Astrocyte of the hippocampus (primary cell): ENCODE measurements around the gene SLX9.
"Not testable (repeated sequence)": the region's sequence is repeated elsewhere in the genome, so short reads cannot be mapped to it uniquely, and the experiment has no call there.

Source experiments
- DNase-seq: peaks from one replicate; pipeline ENCODE4 v3.0.0; 2011; ENCODE audit warnings: low read depth, low spot score

SLX9 gene

DNA sequence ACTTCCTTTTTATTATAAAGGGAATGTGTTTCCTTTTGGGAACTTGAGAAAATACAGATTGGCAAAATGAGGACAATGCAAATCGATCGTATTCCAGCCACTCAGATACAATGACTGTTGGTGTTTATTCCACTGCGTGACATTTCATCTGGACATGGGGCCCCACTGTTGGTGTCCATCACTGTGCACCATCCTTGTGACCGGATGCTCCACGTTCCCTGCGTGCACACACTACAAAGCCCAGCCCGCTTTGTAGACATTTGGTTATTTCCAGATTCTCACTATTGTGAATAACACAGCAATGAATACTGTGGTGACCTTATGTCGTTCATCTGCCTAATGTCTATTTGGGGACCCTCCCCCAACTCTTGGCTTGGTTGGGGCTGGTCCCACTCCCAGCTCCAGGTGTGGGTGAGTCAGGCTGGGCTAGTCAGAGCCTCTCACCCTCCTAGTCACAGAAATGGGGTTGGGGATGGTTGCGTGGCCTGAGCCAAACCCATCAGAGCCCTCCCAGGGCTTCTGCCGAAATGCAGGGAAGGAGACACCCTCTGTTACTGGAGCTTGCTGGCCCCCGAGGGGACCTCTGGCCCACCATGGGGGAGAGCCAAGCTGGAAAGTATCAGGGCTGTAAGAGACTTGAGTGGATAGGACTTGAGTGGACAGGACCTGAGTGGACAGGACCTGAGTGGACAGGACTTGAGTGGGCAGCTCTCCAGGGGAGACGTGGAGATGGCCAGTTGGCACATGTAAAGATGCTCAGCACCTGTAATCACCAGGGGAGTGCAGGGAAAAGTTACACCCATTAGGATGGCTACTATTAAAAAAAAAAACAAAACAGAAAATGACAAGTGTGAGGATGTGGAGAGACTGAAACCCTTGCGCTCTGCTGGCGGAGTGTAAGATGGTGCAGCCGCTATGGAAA, 77.5 kb downstream of the SLX9 start:
- no peak for DNase-seq

DNA sequence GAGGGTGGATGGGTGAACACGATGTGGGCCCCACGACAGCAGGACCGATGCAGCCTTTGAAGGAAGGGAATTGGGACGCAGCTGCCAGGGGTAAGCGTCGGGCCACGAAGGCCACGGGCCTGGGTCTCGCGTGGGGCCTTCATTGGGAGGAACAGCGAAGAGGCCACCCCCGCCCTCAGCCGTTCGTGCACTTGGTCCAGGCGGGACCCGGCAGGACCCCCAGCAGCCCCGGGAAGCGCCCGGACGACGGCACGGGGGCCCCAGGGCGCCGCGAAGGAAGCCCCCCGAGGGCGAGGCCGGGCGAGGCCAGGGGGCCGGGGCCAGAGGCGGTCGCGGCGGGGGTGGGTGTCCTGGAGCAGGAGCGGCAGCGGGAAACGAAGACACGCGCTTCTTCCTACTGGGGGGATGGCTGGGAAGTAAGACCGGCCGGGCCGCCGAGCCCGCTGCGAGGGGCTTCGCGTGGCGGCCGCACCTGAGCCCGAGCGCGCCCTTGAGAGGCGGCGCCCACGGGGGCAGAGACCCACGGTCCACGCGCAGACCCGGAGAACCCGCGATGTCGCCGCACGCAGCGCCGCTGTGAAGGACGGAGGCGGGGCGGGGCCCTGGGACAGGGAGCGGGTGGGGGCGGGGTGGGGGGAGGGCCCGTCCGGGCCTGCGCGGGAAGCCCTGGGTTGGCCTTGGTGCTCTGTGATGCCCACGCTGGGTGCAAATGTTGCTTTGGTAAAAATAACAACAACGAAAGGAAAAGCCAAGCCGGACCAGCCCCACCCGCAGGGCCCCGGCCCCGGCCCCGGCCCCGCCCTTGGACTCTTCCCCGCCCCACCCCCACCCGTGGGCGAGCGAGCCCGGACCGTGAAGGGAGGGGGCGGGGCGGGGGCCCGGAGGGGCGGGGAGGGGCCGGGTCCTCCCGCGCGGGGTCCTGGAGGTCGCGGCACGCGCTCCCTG, 78.6 kb downstream of the SLX9 start:
- DNase-seq, result peak; percentile 36

DNA sequence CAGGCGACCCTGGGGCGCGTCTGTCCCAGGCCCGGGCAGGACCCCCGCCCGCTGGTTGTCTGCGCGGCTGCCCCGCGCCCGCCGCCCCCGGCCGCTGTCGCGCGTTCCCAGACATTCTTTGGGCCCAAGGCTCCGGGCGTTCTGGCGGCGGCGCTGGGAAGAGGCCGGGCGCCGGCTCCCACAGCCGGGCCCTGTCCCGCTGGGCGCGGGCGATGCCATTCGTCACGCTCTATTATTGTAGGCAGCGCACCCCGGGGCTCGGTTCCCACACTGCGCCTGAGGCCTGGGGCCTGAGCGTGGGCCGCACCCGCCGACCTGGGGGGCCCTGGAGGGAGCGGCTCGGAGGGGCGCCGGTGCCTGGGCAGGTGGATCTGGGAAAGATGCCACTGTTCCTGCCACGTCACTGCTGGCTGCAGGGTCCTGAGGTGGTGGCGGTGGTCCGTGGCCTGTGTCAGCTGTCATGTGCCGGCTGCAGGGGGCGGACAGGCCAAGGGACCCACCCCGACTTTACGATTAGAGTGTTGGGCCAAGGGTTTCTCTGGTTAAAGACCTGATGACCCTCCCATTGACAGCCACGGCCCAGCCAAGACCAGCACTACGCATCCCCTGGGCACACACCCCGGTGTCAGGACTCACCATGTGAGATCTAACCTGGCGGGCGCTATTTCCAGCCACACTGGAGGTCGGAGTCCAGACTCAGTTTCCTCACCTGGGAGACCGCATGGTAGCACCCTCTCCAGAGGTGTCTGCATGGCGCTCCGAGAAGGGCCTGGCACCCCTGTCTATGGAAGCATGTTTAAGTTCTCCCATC, 79.5 kb downstream of the SLX9 start:
- DNase-seq, result peak; percentile 78

DNA sequence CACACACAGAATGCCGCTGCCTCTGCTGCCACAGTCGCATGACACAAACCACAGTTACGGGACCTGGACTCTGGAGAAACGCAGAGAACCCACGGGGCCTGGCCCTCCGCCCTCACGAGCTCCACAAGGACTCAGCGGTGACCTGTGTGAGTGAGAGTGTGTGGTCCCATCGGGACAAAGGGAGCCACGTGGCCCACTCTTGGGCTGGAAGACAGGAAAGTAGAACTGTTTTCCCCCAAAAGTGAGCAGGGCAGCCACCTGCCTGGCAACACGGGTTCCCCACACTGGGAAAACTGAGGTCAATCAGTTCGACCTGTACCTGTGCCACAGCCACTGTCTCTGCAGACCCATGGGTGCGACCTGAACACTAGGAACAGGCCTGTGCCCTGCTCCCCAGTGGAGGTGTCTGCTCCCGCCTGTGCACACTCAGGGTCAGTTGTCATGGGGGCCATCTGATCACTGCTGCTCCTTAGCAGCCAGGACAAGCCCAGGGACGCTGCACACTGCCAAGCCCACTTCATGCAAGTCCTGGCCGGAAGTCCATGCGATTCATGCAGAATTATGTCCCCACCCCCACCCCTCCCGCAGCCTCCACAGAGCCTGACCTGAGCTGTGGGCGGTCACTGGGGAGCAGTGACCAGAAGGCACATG, 80.2 kb downstream of the SLX9 start:
- no peak for DNase-seq

DNA sequence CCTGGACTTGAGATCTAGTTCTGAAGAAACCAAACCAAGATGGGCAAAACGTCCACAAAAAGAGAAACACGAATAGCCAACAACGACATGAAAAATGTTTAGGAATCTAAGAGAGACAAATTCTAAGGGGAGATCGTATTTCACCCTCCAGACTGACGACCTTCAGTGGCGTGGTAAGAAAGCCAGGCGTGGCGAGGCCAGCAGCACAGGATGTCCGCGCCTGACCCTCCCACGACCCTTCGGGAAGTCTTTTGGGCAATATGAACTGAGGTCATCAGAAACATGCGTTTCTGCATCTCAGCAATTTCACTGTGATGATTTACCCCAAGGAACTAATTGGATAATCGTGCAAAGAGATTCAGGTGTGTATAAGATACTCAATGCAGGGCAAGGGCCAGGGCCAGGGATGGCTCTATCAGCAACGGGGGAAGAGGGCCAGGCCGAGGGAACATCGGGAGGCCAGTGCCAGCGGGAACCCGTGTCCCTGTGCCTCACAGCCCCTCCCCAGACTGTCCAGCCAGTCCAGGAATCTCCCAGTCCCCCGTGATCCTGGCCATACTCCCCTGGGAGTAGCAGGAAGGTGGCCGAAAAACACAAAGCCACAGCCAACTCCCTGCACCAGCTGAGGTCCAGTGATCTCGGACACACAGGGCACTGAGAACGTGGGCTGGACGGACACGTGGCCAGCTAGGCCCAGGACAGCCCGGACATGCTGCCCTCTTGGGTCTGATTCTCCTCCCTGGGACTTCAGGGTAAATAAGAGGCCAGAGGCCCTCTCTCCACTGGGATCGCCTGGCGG, 81.0 kb downstream of the SLX9 start:
- no peak for DNase-seq

DNA sequence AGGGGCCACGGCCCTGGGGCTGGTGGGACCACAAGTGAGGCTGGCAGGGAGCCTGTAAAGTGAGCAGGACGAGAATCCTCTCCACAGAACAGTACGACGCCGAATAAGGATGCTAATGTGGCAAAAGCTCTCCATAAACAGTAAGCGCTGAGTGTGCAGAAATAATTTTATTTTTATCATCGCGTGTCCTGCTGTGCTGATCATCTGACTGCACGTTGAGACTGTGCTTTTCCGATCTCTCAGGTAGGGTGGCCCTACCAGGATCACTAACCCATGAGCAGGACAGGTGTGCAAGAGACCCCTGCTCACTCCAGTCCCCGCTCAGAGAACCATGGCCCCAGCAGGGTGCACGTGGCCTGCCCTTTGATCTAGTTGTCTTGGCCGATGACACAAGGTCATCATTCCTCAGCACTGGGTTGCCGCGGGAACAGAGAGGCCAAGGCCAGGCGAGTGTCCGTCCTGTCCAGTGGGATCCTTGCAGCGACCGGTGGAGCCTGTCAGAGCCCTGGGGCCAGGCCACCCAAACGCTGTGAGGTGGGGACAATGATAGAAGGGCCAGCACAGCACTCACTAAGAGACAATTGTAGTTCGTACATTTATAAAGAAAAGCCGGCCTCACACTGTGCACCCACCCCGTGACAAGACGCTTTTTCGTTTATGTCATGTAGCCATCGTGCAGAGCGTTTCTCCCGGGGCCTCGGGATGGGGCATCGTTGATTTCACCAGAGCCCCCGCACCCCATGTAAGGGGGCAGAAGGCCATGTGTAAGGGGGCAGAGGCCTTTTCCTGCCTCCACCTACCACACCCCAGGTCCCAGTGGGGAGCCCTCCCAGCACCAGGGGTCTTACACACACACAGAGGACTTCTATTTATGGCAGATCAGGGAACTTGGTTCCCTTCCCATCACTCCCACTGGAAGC, 81.9 kb downstream of the SLX9 start:
- DNase-seq, result no peak

DNA sequence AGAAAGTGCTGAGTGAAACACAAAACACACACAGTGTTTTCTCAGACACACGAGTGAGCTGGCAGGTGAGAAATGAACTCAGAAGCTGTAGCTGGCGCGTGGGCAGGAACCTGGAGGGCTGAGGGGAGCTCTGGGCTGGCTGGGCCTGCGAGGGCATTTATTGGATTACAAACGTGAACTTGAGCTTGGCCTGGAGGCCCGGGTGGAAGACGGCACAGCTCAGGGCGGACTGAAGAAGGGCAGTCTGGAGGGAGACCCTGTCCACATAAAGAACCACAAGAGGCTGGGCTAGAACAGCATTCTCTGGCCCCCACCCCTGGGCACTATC, 82.5 kb downstream of the SLX9 start:
- DNase-seq, result no peak

DNA sequence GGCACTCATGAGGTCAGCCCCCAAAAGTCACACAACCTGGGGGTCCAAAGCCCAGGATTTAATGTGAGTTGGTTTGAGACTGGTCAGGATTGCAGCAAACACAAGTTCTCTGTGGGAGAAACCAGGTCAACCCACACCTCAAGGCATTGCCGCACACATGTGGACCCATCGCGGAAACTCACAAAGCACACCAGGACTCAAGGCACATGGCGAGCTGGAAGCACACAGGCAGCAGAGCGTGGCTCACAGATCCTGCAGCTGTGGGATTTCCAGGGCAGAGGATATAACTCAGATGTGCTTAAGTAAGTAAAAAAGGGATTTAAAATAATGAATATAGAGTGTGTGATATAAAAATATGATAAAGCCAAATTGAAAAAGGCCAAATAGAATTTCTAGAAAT, 82.9 kb downstream of the SLX9 start:
- no peak for DNase-seq

DNA sequence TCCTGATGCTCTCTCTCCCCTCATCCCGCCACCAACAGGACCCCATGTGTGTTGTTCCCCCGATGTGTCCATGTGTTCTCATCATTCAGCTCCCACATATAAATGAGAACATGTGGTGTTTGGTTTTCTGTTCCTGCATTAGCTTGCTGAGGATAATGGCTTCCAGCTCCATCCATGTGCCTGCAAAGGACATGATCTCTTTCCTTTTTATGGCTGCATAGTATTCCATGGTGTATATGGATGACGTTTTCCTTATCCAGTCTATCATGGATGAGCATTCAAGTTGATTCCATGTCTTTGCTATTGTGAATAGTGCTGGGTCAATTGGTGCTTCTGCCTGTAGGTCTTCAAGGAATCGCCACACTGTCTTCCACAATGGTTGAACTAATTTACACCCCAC, 84.7 kb downstream of the SLX9 start:
- DNase-seq, result not testable (repeated sequence)

DNA sequence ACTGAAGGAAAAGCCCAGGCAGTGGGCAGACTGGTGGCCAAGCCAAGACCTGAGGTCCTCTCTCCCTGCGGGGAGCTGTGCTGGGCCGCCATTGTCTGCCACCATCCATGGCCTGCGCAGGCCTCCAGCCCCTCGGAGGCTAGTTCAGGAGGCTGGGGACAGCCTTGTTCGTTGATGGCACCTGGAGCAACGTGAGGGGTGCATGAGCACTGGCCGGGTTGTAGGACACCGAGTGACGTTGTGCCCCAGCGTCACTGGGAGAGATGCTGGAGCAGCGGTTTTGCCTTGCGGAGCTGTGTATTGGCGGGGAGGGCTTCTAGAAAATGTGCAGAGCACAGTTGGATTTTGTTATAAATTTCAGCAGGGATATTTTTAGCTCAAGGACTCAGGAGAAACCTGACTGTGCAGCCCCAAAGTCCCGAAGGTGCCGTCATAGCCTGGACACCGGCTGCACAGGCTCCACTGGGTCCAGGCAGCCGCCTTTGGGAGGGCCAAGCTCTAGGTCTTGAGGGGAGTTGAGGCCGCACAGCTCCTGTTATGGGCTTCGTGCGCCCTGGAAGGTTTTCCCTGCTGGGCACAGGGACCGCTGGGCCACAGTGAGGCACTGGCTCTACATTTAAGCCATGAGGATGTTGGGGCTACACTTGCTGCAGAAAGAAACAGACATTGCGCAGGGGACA, 86.4 kb downstream of the SLX9 start:
- no peak for DNase-seq
